ENCODE measurements around the gene EFNA3. TPM values are rescaled to one million over a fixed set of nuclear protein-coding genes. Genes with fewer than 3 reads are reported as not detected.

Gene EFNA3
- total and polyA plus RNA-seq, 2 donors (not counting 1 experiment from before 2014, with no cell fraction given), result 0.30 to 0.33 TPM

- no peak overlapping the region for H3K4me2 ChIP-seq (ENCODE audit: extremely low read depth, insufficient read depth, low read length)
- no peak overlapping the region for H3K27ac ChIP-seq (ENCODE audit: insufficient read depth, low read length)
- DNase-seq (ENCODE audit: low read depth in 2 of 2), result no peak
- TF ChIP-seq EZH2 (IDR thresholded peaks at IDR 0.05; ENCODE audit: low read length, missing control alignments) (no peak), CTCF (conservative IDR thresholded peaks at IDR 0.05 in 1 of 2, IDR thresholded peaks at IDR 0.05 in 1 of 2; ENCODE audit: low read depth in 1 of 2, low read length in 2 of 2) (no peak)
- H3K27me3 ChIP-seq (ENCODE audit: control insufficient read depth, insufficient read depth, low read length), result peaks cover 6% of the 10 kb centered on the region
- H3K9ac ChIP-seq (ENCODE audit: insufficient read depth, low read length), result no peak overlapping the region
- no peaks in the 10 kb centered on the region for H3K79me2 ChIP-seq (ENCODE audit: control insufficient read depth, insufficient read depth, low read length)
- no peaks in the 10 kb centered on the region for H3K9me3 ChIP-seq (ENCODE audit: control insufficient read depth, insufficient read depth, low read depth, low read length)
- no peak overlapping the region for H2AFZ ChIP-seq (ENCODE audit: low read length)
- no peak overlapping the region for H3K4me3 ChIP-seq (replicated peaks in 1 of 4; ENCODE audit: control extremely low read depth in 1 of 4, insufficient read depth in 1 of 4, low read depth in 3 of 4, low read length in 4 of 4)
- no peaks in the 10 kb centered on the region for H3K36me3 ChIP-seq (ENCODE audit: control insufficient read depth, insufficient read depth, low read length)
- H3K4me1 ChIP-seq (ENCODE audit: control insufficient read depth, extremely low read depth, insufficient read depth, low read length), result no peaks in the 10 kb centered on the region
- no peaks in the 10 kb centered on the region for H4K20me1 ChIP-seq (ENCODE audit: control insufficient read depth, extremely low read depth, insufficient read depth, low read length)
Observed at GRCh38 chr1:155099331-155099730, 20.7 kb downstream of the EFNA3 start.

GRCh38 chr1:155103325-155103724 is 24.7 kb downstream of the EFNA3 start:
- Histone ChIP-seq H3K27me3 (ENCODE audit: control insufficient read depth, insufficient read depth, low read length) (peaks cover 12% of the 10 kb centered on the region), H3K4me1 (ENCODE audit: control insufficient read depth, extremely low read depth, insufficient read depth, low read length) (no peaks in the 10 kb centered on the region), H4K20me1 (ENCODE audit: control insufficient read depth, extremely low read depth, insufficient read depth, low read length) (no peaks in the 10 kb centered on the region), H3K9me3 (ENCODE audit: control insufficient read depth, insufficient read depth, low read depth, low read length) (no peaks in the 10 kb centered on the region), H3K9ac (ENCODE audit: insufficient read depth, low read length) (no peak overlapping the region), H3K27ac (ENCODE audit: insufficient read depth, low read length) (no peak overlapping the region), H3K4me3 (replicated peaks in 1 of 4; ENCODE audit: control extremely low read depth in 1 of 4, insufficient read depth in 1 of 4, low read depth in 3 of 4, low read length in 4 of 4) (no peak overlapping the region), H3K79me2 (ENCODE audit: control insufficient read depth, insufficient read depth, low read length) (no peaks in the 10 kb centered on the region), H3K36me3 (ENCODE audit: control insufficient read depth, insufficient read depth, low read length) (no peaks in the 10 kb centered on the region), H2AFZ (ENCODE audit: low read length) (no peak overlapping the region), H3K4me2 (ENCODE audit: extremely low read depth, insufficient read depth, low read length) (no peak overlapping the region)
- TF ChIP-seq EZH2 (IDR thresholded peaks at IDR 0.05; ENCODE audit: low read length, missing control alignments) (no peak), CTCF (conservative IDR thresholded peaks at IDR 0.05 in 1 of 2, IDR thresholded peaks at IDR 0.05 in 1 of 2; ENCODE audit: low read depth in 1 of 2, low read length in 2 of 2) (no peak)
- DNase-seq (ENCODE audit: low read depth in 2 of 2), result no peak

GRCh38 chr1:155104605-155105534 is 26.2 kb downstream of the EFNA3 start:
- H4K20me1 ChIP-seq (ENCODE audit: control insufficient read depth, extremely low read depth, insufficient read depth, low read length), result no peaks in the 10 kb centered on the region
- no peaks in the 10 kb centered on the region for H3K79me2 ChIP-seq (ENCODE audit: control insufficient read depth, insufficient read depth, low read length)
- no peaks in the 10 kb centered on the region for H3K9me3 ChIP-seq (ENCODE audit: control insufficient read depth, insufficient read depth, low read depth, low read length)
- H3K36me3 ChIP-seq (ENCODE audit: control insufficient read depth, insufficient read depth, low read length), result no peaks in the 10 kb centered on the region
- DNase-seq (ENCODE audit: low read depth in 2 of 2), result no peak
- H3K4me3 ChIP-seq (replicated peaks in 1 of 4; ENCODE audit: control extremely low read depth in 1 of 4, insufficient read depth in 1 of 4, low read depth in 3 of 4, low read length in 4 of 4), result no peak overlapping the region
- H3K27ac ChIP-seq (ENCODE audit: insufficient read depth, low read length), result no peak overlapping the region
- H3K4me2 ChIP-seq (ENCODE audit: extremely low read depth, insufficient read depth, low read length), result no peak overlapping the region
- H3K9ac ChIP-seq (ENCODE audit: insufficient read depth, low read length), result no peak overlapping the region
- TF ChIP-seq EZH2 (IDR thresholded peaks at IDR 0.05; ENCODE audit: low read length, missing control alignments) (no peak), CTCF (conservative IDR thresholded peaks at IDR 0.05 in 1 of 2, IDR thresholded peaks at IDR 0.05 in 1 of 2; ENCODE audit: low read depth in 1 of 2, low read length in 2 of 2) (no peak)
- H3K27me3 ChIP-seq (ENCODE audit: control insufficient read depth, insufficient read depth, low read length), result peaks cover 12% of the 10 kb centered on the region
- no peaks in the 10 kb centered on the region for H3K4me1 ChIP-seq (ENCODE audit: control insufficient read depth, extremely low read depth, insufficient read depth, low read length)
- no peak overlapping the region for H2AFZ ChIP-seq (ENCODE audit: low read length)
